Measurements from ENCODE around the gene ZSCAN30.

The ZSCAN30 gene

GRCh38 chr18:35296060-35296459 is 6.0 kb upstream of the ZSCAN30 start:
- TF ChIP-seq POLR2AphosphoS5 (IDR thresholded peaks at IDR 0.05; ENCODE audit: low read depth, low read length) (no peak), SIN3A (IDR thresholded peaks at IDR 0.05; ENCODE audit: borderline replicate concordance, insufficient read depth, low read length) (no peak), TAF1 (IDR thresholded peaks at IDR 0.05; ENCODE audit: borderline replicate concordance, insufficient read depth, low read length) (no peak), REST (IDR thresholded peaks at IDR 0.05; ENCODE audit: insufficient read depth in 1 of 2, low read depth in 2 of 2, low read length in 2 of 2) (no peak), FOXP2 (optimal IDR thresholded peaks at IDR 0.05; ENCODE audit: borderline replicate concordance, extremely low read depth, extremely low read length, insufficient read depth) (no peak)

- TF ChIP-seq FOXP2 (optimal IDR thresholded peaks at IDR 0.05; ENCODE audit: borderline replicate concordance, extremely low read depth, extremely low read length, insufficient read depth) (no peak), REST (IDR thresholded peaks at IDR 0.05; ENCODE audit: insufficient read depth in 1 of 2, low read depth in 2 of 2, low read length in 2 of 2) (no peak), SIN3A (IDR thresholded peaks at IDR 0.05; ENCODE audit: borderline replicate concordance, insufficient read depth, low read length) (no peak), TAF1 (IDR thresholded peaks at IDR 0.05; ENCODE audit: borderline replicate concordance, insufficient read depth, low read length) (no peak), POLR2AphosphoS5 (IDR thresholded peaks at IDR 0.05; ENCODE audit: low read depth, low read length) (no peak)
Observed at GRCh38 chr18:35291166-35291565, 1.1 kb upstream of the ZSCAN30 start.

GRCh38 chr18:35289727-35290093 is 319 bp downstream of the ZSCAN30 start:
- TF ChIP-seq REST (IDR thresholded peaks at IDR 0.05; ENCODE audit: insufficient read depth in 1 of 2, low read depth in 2 of 2, low read length in 2 of 2) = no peak
- no peak for TF ChIP-seq POLR2AphosphoS5 (IDR thresholded peaks at IDR 0.05; ENCODE audit: low read depth, low read length)
- TF ChIP-seq SIN3A (IDR thresholded peaks at IDR 0.05; ENCODE audit: borderline replicate concordance, insufficient read depth, low read length) = no peak
- TF ChIP-seq TAF1 (IDR thresholded peaks at IDR 0.05; ENCODE audit: borderline replicate concordance, insufficient read depth, low read length) = no peak
- TF ChIP-seq FOXP2 (optimal IDR thresholded peaks at IDR 0.05; ENCODE audit: borderline replicate concordance, extremely low read depth, extremely low read length, insufficient read depth) = no peak

GRCh38 chr18:35289293-35289692 is 736 bp downstream of the ZSCAN30 start:
- TF ChIP-seq SIN3A (IDR thresholded peaks at IDR 0.05; ENCODE audit: borderline replicate concordance, insufficient read depth, low read length) (no peak), REST (IDR thresholded peaks at IDR 0.05; ENCODE audit: insufficient read depth in 1 of 2, low read depth in 2 of 2, low read length in 2 of 2) (no peak), FOXP2 (optimal IDR thresholded peaks at IDR 0.05; ENCODE audit: borderline replicate concordance, extremely low read depth, extremely low read length, insufficient read depth) (no peak), TAF1 (IDR thresholded peaks at IDR 0.05; ENCODE audit: borderline replicate concordance, insufficient read depth, low read length) (no peak), POLR2AphosphoS5 (IDR thresholded peaks at IDR 0.05; ENCODE audit: low read depth, low read length) (no peak)

GRCh38 chr18:35284841-35285240 is 5.2 kb downstream of the ZSCAN30 start:
- TF ChIP-seq TAF1 (IDR thresholded peaks at IDR 0.05; ENCODE audit: borderline replicate concordance, insufficient read depth, low read length) = no peak
- no peak for TF ChIP-seq SIN3A (IDR thresholded peaks at IDR 0.05; ENCODE audit: borderline replicate concordance, insufficient read depth, low read length)
- no peak for TF ChIP-seq FOXP2 (optimal IDR thresholded peaks at IDR 0.05; ENCODE audit: borderline replicate concordance, extremely low read depth, extremely low read length, insufficient read depth)
- no peak for TF ChIP-seq POLR2AphosphoS5 (IDR thresholded peaks at IDR 0.05; ENCODE audit: low read depth, low read length)
- TF ChIP-seq REST (IDR thresholded peaks at IDR 0.05; ENCODE audit: insufficient read depth in 1 of 2, low read depth in 2 of 2, low read length in 2 of 2) = no peak

Measured in PFSK-1 (cell line).